GM18520 (cell line): ENCODE measurements around the gene ZNF800.

ENCODE experiments used
- ATAC-seq: cut with Tn5 transposase; IDR thresholded peaks from one replicate; pipeline ENCODE4 v1.9.1; 2021; ENCODE audit not compliant: unreplicated experiment

Gene ZNF800

DNA sequence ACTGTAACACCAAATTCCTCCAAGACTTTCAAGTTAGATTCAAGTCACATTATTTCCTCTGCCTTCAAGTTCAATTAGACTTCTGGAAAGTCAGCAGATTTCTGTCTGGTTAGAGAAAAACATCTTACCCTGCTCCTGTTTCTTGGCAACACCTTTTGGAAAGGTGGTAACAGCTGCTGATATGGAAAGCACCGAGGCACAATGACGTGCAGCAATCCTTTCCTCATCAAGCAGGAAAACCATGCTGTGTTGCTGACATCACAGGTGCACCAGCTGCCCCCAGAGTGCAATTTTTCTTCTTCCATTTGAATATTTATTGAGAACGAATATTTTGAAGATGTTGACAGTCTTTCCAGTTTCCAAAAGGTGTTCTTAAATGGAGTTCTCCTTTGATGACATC is 41.9 kb downstream of the ZNF800 start:
- no peak for ATAC-seq

DNA sequence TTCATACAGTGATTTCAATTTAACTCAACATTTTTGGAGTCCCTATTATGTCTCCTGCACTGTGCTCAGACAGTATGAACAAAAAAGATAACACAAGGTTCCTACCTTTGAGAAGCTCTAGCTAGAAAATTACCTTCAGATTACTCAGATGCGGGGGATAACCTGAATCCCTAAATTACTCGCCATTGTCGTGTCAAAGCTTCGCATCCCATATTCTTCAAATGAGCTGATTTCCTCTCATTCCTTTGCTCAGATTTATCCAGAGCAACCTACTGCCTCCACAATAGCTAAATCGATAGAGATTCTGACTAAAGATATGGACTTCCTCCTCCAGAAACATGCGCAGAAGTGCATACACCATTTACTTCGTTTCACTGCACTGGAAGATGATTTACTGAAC is 42.6 kb downstream of the ZNF800 start:
- no peak for ATAC-seq

DNA sequence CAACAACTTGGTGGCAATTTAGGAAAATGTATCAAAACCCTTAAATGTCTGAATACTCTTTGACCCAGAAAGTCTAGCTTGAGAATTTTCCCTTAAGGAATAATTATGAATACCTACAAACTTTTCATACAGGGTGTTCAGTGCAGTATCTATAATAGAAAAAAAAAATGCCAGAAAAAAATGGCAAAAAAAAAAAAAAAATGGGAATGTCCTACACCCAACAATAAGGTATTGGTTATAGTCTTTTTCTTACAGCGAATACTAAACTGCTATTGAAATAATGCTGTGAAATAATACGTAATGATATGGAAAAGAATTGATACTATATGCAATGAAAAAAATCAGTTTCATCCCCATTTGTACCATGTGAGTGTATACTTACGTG is 44.3 kb downstream of the ZNF800 start:
- ATAC-seq: no peak

DNA sequence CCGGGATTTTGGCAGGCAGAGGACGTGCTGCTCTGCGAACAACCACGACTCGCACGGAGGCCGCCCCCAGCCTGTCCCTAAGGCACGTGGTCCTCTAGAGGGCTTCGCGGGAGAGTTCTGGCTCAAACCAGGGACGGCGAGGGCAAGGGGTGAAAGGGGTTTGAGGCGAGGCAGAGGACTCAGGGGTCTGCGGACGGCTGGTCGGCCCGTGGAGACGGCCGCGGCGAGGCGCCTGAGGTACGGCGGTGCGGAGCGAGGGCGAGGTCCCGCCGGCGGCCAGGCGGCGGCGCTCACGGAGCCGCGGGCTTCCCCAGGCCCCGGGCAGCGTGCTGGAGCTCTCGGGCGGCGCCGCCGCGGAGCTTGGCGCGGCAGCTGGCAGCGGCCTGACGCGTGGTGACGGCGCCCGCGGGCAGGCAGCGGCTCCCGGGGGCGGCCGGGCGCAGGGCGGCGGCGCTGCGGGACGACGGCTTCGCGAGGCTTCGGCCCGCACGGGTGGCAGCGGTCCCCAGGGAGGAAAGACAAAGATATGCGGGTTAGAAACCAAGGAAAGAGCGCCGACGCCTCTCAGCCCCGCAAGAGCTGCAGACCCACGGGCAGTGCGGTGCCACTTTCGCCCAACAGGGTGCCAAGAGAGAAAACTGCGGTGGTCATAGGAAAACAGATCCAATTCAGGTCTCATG is 44.8 kb downstream of the ZNF800 start:
- ATAC-seq: peak; percentile 94

DNA sequence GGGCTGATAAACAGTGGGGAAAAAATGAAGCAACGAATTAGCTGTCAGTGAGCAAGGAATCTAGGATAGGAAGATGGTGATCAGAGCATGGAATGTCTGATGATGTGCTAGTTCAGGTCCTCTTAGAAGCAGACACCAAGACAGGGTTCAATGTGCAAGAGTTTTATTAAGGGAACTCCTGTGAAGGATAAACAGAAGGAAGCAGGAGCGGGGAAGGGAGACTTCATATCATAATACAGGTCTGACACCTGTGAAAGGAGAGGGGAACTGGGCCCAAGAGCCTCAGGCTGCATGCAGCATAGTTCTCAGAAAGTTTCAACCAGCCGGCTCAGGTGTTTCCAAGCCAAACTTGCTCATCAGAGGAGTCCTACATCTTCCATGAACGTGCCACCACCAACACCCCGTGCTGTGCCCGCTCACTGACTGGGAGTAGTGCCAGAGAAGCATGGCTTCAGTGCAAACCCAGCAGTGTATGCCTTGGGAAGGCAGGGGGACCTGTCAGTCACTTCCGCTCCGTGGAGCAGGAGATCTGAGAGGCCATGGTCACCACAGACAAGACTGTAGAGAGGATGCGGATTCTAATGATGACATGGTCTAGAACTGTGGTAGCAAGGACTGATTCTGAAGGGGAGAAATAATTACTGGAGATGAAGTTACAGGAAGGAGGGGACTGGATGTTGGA is 45.8 kb downstream of the ZNF800 start:
- ATAC-seq: no peak

DNA sequence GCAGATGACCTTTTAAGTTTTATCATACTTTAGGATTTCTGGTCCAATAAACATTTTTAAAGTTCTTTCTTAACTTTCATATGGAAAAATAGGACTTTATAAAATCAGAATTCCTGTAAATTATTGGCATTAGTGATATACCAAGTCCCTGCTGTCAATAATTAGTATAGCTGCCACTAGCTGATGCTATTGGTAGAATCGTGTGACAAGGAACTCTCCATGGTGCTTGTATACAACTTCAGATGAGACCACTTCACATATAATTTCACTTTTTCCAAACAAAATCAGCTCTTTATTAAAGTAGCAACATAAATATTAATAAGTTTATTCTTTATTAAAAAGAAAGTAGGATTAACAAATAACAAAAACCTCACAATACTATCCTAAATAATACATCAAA is 49.9 kb downstream of the ZNF800 start:
- no peak for ATAC-seq

DNA sequence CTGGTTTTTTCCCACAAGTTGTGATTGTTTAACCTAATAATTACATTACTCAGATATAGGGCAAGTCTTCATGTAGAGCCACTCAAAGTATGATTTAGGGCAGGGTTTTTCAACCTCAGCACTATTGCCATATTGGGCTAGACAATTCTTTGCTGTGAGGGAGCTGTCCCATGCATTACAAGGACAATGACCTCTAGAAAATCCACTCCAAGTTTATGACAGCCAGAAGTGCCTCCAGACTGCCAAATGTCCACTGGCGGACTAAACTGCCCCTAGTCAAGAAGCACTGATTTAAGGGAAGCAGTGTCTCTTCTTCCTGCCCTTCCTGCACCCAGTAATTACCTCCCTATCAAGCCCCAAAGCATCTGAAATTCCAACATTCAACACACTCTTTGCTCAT is 54.4 kb downstream of the ZNF800 start:
- ATAC-seq: no peak

DNA sequence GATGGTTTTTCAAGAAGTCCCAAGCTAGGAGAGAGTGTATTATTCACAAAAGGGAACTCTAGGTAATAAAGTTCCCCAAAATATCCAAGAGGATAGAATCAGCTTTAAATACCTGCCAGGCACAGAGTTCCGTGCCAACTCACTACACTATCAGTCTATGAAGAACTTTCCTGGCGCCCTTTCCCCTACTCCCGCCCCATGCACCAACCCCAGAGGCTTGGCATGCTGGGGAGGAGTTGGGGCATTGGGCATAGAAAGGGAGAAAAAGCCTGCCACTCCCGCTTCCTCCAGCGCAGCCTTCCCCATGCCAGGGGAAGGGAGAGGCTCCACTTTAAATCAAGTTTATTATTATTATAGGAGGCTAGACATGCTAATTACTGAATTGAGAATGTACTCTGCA is 54.9 kb downstream of the ZNF800 start:
- no peak for ATAC-seq

DNA sequence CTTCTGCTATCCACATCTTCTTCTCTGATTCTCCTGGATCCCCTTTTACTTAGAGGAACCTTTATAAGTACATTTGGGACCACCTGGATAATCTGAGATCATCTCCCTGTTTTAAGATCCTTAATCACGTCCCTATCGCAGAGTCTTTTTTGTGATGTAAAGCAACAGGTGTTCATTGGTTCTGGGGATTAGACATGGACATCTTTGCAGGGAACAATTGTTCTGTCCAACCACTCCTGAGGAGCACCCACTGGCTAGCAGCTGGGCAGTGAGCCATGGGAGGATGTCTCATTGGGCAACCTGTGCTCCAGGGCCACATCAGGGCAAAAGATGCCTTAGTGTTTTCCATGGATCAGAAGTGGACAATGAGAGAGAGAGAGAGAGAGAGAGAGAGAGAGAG is 56.0 kb downstream of the ZNF800 start:
- ATAC-seq: no peak

DNA sequence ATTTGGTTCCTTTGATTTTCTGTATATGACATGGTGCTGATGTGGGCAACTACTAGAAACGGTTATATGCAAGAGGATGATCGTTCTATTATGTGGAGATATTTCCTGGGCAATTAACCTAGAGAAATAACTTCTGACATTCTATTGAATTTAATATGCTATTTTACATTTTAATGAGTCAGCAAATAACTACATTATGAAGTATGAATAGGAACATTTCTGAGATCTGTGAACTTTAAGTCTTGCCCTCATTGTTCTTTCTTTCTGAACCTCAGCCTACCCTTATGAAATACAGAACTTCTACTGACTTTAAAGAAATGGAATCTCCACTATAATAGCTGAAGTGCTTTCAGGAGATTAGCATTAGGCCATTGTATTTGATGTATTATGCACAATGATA is 59.6 kb downstream of the ZNF800 start:
- ATAC-seq: no peak

DNA sequence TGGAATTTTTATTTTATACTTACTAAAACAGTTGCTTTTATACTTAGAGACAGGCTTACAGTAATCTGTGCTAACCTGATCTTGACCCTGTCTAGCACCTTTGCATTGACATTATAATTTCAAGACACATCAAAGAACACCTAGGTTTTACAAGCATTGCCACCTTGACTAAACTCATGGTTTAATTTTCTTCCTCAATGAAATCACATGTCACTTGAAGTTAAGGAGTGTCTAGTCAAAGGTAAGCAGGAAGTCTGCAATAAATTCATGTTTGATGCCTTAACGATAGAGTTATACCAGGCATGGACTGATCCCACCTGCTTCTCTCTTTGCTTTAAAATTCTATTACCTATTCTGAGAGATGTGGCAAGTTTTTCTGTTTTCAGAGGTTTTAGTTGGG is 62.4 kb downstream of the ZNF800 start:
- ATAC-seq: no peak

DNA sequence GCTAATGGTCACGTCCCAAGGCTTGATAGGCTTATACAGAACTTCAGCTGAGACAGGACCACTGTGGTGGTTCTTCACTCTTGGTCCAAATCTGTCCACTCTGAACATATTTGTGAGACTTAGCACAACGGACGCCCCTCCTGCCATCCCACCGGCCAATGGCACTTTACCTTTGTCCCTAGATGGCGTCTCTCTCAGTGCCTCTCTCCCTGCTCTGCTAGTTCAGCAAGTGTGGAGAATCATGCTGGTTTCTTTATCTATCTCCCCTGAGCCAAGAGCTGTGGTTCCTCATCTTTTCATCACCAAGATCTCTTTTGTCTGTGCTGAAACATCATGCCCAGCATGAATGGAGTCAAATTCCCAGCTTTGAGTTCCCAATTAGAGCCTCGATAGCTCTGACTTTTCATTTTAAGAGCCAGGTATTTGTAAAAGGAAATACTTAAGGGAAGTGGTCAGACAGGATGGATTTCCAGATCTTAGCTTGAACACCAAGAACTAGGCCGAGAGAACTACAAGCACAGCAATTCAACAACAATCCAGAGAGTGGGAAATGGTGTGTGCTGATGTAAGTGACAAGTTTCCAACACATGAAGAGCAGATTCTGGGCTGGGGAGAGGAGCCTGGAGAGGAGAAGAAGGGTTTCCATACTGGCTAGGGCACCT is 69.5 kb downstream of the ZNF800 start:
- ATAC-seq: no peak

DNA sequence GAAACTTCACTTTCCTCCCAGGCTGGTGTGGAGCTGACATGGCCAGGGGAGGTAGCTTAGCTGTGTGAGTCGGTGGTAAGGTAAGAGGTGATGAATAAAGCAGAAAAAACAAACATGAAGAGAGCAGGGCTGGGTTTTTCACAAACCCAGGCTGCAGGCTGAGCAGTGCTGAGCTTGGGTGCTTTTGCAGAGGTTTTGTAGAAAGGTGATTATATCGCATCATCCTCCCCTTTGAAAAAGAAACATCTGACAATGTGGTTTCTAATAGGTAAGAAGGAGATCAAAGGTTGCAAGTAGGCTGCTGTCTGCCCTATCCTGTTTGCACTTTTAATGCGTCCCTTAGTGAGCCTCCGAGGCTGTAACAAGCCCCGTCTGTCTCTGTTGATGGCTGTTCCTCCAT is 70.2 kb downstream of the ZNF800 start:
- ATAC-seq: no peak

DNA sequence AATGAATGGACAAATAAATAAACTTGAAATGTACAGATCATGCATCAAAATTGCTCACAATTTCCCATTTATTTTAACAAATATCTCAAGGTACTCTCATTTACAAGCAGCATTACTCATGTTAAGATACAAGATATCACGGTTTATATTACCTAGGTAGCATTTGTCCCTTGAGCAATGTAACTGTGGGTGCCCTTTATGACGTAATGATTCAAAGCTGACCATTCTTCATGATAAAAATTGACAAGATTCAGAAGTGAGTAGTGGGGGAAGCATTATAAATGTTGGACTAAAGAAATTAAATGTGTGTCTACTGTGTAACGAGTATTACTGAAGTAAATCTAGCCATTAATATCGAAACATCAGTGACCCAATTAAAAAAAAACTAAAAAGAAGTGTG is 71.5 kb downstream of the ZNF800 start:
- ATAC-seq: no peak
